Adrenal gland (tissue), 5 donors: ENCODE results near the gene CYP2J2.

ENCODE experiments used
- CTCF ChIP-seq, 6 experiments: fragments of 450-650 bp in 4 of 6; fragments of 200-600 bp in 2 of 6; sonication (generic) in 1 of 6; IDR thresholded peaks; 1 replicate in 5 of 6; 2 replicates in 1 of 6; pipeline versions ENCODE4 v1.5.1 to v1.8.0; 2016 to 2021; ENCODE audit warnings: antibody characterized with exemption in 6 of 6, mild to moderate bottlenecking in 2 of 6, moderate library complexity in 1 of 6
- POLR2A ChIP-seq, 2 donors: fragments of 450-650 bp; IDR thresholded peaks; one replicate each; pipeline ENCODE4 v1.6.1; 2017; ENCODE audit warnings: antibody characterized with exemption in 2 of 2, mild to moderate bottlenecking in 2 of 2, moderate library complexity in 1 of 2
- donor health status: DM: no; HTN: no; CAD: no.

GRCh38 chr1:59878370-59878769 is 48.2 kb downstream of the CYP2J2 start:
- TF ChIP-seq CTCF (IDR thresholded peaks at IDR 0.05): no peak
- TF ChIP-seq POLR2A (IDR thresholded peaks at IDR 0.05): no peak
